GM12892 (cell line): Measurements from ENCODE around the gene CCDC198.

Source experiments
- POLR2A ChIP-seq: IDR thresholded peaks from 2 replicates; pipeline ENCODE4 v1.6.1; 2011; ENCODE audit warnings: low read depth, low read length, control low read depth
- POLR2AphosphoS5 ChIP-seq: IDR thresholded peaks from 2 replicates; pipeline ENCODE4 v1.6.1; 2011; ENCODE audit warnings: low read depth, low read length, control low read depth
- TAF1 ChIP-seq: IDR thresholded peaks from 2 replicates; pipeline ENCODE4 v1.6.1; 2011; ENCODE audit warnings: low read depth, mild to moderate bottlenecking, control low read depth, low read length, borderline replicate concordance

GRCh38 chr14:57487771-57488170 is 5.9 kb downstream of the CCDC198 start:
- TF ChIP-seq POLR2AphosphoS5 (no peak), POLR2A (no peak), TAF1 (no peak)
